Stimulated activated CD8-positive, alpha-beta memory T cell treated with anti-CD3 and anti-CD28 coated beads, Interleukin-15, amount 100 ng/mL, for 4 hours (primary cell): Measurements from ENCODE around the gene NTSR1.

Source experiments
- DNase-seq, 2 donors: peaks; one replicate each; pipeline ENCODE4 v3.0.0-alpha.2; 2020; ENCODE audit warnings: low read depth in 2 of 2

NTSR1 gene

GRCh38 chr20:62785393-62785792, 76.8 kb downstream of the NTSR1 start:
- DNase-seq, result no peak

DNA sequence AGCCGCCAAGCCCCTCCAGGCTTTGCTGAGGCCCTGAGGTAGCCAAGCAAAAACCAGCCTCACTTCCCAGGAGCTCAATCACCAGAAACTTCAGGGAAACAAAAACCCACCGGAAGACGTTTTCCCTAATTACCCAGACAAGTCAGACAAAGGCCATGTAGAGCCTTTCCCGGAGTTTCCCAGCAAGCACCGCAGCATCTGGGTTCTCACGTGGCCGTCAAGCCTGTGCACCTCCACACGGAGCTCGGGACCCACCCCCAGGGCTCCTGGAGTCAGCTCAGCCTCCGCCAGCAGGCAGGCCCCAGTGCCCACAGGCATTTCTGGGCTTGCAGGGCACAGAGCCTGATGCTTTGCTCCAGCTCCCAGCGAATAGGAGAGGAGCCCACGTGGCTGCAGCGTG, 77.5 kb downstream of the NTSR1 start:
- no peak for DNase-seq

GRCh38 chr20:62787321-62787720, 78.7 kb downstream of the NTSR1 start:
- DNase-seq, result no peak

- DNase-seq, result no peak
These were observed 79.2 kb downstream of the NTSR1 start for GRCh38 chr20:62787866-62788265.

DNA sequence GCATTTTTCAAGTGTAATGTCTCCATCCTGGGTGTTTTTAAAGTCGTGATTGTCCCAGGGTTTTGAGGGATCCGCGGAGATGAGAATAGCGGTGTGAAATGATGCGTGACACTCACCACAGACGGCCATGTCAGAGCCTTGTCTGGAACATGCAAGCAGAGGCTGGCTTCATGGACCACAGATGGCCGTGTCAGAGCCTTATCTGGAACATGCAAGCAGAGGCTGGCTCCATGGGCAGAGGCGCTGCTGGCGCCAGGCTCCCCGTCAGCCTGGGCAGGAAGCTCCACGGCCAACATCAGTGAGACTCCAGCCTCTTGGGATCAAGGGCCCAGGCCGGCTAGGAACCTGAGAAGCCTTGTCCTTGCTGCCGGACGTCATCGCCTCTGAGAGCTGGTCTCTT, 80.0 kb downstream of the NTSR1 start:
- no peak for DNase-seq

DNA sequence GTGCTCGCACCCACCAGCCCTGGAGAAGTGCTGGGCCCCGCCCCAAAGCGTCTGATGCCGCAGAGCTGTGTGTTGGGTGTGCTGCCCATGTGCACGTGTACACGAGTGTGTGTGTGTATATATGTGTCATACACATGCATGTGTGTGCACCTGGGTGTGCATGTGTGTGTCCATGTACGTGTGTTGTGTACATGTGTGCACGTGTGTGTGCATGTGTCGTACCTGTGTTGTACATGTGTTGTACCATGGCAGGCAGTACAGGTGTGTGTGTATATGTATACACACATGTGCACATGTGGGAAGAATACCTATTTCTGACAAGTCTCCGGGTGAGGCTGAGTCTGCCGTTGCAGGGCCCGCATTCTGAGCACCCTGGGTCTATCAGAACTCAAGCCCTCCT, 81.4 kb downstream of the NTSR1 start:
- no peak for DNase-seq

DNA sequence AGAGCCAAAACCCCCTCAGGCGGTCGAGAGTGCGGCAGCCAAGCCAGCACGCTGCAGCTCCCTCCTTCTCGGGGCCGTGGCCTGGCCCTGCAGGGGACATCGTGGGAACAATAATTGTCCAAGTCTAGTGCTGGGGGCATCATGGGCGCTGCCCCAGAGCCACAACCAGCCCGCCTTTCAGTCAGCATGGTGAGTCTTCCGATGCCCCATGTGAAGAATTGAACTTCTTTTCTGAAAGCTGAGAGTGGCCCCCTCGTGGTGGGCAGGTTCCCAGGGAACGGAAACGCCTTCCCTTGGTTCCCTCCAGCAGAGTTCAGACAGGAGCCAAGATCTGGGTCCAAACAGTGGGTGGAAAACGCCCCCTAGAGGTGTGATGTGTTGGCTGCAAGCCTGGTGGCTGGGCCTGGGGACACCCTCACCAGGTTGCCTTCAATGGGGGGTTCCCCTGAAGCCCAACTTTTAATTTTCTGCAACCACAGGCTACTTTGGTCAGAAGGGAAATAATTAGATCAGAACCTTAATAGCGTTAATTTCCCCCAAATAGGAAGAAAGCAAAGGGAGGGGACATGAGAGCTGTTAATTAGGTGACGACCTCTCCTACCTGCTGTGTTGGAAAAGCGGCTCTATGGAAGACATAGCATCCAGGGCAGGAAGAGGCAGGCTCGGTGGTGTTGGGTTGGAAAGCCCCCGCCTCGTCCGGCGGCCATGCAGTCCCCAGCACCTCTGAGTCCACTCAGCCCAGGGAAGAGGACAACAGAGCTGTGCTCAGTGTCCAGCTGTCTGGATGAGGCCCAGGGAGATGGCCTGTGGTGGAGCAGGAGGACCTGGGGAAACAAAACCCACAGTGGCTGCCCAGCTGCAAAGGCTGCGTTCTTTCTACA, 82.9 kb downstream of the NTSR1 start:
- DNase-seq, result peak; percentile 40 to 57

DNA sequence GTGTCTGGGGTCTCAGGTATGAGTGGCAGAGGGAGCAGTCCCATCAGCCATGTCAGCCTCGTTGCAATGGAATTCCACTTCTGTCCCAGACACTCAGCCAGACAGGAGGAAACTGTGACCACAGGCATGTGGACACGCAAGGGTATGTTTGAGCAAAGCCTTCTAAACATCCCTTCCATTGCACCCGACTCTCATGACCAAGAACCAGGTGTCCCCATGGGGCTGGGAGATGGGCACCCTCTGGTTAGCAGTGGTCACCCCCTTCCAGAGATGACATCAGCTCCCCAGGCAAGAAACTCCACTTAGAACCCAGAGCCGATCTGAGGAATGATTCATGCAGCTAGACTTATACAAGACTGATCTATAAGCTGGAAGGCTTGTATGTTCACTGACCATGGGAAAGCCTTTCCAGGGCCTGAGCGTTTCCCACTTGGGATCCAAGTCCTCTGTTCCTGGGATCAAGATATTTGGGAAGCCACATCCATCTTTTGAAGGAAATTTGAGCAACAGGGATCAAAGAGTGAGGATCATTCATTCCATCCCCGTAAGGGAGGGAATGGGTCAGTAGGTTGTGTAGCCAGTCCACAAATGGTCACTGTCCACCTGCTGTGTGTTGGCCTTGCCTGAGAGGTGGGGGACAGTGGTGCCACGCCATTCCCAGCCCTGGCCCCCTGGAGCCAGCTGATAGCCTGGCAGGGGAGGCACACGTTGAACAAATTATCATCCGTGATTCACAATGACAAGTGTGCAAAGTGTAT, 83.7 kb downstream of the NTSR1 start:
- no peak for DNase-seq

DNA sequence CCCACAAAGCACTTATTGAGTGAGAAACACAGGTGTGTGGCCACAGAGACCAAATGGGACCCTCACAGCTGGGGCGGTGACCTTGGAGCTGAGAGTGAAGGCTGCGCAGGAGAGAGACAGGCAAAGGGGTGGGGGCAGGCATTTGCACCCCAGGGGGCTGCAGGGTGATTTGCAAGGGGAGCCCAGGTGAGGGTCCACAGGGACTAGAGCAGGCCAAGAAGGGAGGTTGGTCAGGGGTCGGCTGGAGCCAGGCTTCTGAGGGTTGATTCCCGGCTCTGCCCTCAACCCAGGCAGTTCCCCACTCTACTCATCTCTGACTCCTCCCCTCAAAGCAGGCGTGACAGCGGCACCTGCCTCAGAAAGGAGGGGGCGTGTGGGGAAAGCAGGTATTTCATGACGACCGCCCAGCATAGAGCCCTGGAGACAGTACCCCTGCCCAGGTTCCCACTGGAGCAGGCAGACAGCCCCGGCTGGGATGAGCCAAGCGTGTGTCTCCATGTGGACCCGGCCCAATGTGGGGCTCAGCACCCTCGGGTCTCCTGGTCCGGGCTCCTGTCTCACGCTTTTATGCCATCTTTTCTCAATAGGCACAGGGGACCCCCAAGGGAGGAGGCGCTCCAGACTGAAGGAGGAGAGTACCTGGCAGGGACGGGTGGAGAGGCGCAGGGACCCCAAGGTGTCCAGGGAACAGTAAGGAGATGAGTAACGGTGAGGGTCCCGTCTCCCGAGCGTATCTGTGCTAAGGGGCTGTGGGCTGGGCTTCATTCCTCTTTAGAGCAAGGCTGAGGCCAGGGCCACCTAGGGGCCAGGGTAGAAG, 84.5 kb downstream of the NTSR1 start:
- no peak for DNase-seq

DNA sequence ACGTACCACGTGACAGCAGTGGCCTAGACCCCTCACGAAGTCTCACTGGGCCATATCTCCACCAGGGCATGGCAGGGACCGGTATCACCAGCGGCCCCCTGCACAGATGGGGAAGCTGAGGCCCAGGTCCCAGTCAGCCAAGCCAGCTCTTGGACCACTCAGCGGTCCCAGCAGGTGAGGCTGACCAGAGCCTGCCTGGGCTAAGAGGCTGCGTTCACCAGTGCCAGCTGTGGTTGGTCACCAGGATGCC, 85.0 kb downstream of the NTSR1 start:
- DNase-seq, result no peak

DNA sequence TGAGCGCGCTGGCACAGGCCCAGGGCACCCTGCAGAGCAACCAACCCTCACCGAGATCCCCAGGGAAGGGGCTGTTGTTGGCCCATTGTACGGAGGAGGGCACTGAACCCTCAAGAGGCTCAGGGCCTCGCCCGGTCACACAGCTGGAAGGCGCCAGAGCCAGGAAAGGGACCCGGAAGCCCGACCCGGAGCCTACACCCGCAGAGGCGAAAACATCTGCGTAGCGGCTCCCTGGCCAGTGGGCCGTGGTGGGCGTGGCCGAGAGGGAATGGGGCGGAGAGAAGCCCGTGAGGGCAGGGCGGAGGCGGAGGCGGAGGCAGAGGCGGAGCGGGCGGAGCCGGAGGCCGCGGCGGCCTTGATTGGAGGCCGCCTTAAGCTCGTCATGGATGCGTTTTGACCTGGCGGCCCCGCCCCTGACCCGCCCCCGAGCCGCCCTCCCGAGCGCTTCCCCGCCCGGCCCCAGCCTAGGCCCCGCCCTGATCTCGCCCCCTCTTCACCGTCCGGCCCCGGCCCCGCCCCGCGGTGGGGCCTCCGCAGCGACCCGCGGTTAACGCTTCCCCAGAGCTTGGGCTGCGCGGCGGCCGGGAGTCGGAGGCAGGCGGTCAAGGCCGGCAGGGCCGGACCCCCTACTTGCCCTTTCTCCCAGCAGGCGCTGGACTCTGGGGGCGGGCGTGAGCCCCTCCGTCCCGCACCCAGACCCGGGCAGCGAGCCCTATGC, 85.5 kb downstream of the NTSR1 start:
- DNase-seq, result peak; percentile 85 to 88

GRCh38 chr20:62795023-62795761, 86.6 kb downstream of the NTSR1 start:
- DNase-seq, result peak; percentile 55

GRCh38 chr20:62796699-62797491, 88.3 kb downstream of the NTSR1 start:
- DNase-seq, result no peak

DNA sequence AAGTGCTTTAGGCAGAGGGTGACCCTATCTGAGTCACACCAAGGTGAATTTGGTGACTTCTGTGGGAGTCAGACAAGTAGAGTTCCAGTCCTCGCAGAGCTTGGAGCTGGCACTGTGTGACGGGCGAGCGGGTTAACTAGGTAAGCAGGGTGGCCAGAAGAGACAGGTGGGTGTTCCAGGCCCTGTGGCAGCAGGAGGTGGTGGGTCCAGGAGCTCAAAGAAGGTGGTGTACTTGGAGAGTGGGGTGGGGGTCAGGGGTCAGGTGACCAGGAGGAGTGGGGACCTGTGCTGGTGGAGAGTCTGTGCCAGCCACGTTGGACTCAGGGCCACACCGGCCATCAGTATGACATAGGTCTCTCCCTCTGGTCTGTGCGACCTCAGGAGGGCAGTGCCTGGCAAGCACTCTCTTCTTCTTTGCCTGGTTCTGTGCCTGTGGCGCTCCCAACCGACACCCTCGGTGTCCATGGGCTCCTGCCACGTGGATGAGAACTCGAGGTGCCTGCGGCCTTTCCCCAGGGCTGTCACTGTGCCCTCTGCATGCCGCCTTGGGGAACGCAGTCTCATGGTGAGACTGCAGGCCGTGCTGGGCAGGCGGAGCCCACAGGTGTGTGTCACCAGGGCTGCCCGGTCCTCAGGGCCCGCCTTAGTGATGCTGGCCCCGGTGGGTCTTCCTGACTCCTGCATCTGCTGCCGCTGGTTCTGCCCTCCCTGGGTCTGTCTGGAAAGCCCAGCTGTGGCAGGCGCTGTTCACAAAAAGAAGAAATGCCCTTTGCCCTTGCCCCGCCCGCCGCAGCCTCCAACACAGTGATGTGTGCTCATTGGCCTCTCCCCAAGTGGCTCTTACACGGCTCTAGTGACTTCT, 89.3 kb downstream of the NTSR1 start:
- no peak for DNase-seq

GRCh38 chr20:62799036-62799435, 90.4 kb downstream of the NTSR1 start:
- DNase-seq, result no peak

GRCh38 chr20:62799459-62799858, 90.8 kb downstream of the NTSR1 start:
- no peak for DNase-seq

GRCh38 chr20:62799873-62800272, 91.2 kb downstream of the NTSR1 start:
- DNase-seq, result no peak

- no peak for DNase-seq
These were observed 92.0 kb downstream of the NTSR1 start for GRCh38 chr20:62800314-62801259.
